OCI-LY1 (cell line): ENCODE results near the gene SNX24.

Experiments used
- CTCF ChIP-seq: fragments of 200-600 bp; sonication (generic), shearing (Covaris generic); IDR thresholded peaks from 2 replicates; pipeline ENCODE4 v1.5.1; 2017; ENCODE audit warnings: mild to moderate bottlenecking, antibody characterized with exemption, low read length, moderate library complexity, mixed read lengths
- EZH2 ChIP-seq: fragments of 200-600 bp; sonication (generic), shearing (Covaris generic); IDR thresholded peaks from 2 replicates; pipeline ENCODE4 v1.8.0; 2017; ENCODE audit warnings: borderline replicate concordance, mixed run types, mild to moderate bottlenecking, antibody characterized with exemption, low read length, moderate library complexity, mixed read lengths

- TF ChIP-seq EZH2 = no peak
- TF ChIP-seq CTCF = no peak
Observed at GRCh38 chr5:122971333-122971732, 125.9 kb downstream of the SNX24 start.
